ENCODE measurements around the gene CXCL11.
"Not testable (repeated sequence)": the region's sequence is repeated elsewhere in the genome, so short reads cannot be mapped to it uniquely, and the experiment has no call there.

Gene CXCL11

DNA sequence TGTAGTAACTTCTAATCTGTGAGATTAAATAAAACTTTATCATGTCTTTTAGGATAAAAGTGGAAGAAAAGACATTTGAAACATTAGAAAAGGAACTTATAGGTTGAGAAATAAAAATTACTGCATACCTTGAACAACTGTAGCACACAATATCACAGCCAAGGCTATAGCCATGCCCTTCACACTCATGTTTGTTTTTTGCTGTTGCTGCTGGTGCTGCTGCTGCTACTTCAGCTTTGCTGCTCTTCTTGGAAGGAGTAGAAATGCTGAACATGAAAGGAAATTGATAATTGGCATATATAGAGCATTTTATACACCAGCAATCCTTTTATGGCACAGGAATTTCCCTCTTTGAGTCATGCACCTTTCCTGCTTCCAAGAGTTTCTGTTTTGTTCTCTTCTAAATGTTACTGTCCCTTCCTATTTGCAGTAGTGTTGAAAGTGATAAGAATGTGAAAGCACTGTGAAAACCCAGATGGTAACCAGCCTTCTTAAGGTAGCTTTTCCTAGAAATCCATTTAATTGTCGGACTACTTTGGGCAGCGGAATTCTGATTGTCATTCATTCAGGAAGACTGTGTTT lies at the start of gene CXCL11:
Gene CXCL11, minus strand, starts transcription at position 272 of the 582 bp plus-strand sequence. Its CDS starts 83 bp downstream, at position 189.
- no peak for DNase-seq

DNA sequence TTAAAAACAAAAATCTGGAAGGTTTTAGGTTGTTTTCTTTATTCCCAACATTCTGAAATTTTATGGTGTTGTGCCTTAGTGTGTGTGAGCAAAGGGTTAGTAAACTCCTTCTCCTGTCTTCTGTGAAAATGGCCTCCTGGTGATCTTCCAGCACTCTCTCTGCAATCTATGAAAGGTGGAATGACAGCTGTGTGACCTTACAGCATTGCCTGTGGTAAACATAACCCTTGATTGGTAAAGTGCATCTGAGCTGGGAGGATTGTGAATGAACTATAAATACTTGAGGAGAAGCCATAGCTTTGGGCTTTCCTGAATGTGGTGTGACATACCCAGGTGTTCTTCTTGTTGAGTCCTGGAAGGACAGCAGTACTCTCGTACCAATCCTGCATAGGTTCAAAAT lies 48.7 kb upstream of the CXCL11 start:
- DNase-seq: no peak

DNA sequence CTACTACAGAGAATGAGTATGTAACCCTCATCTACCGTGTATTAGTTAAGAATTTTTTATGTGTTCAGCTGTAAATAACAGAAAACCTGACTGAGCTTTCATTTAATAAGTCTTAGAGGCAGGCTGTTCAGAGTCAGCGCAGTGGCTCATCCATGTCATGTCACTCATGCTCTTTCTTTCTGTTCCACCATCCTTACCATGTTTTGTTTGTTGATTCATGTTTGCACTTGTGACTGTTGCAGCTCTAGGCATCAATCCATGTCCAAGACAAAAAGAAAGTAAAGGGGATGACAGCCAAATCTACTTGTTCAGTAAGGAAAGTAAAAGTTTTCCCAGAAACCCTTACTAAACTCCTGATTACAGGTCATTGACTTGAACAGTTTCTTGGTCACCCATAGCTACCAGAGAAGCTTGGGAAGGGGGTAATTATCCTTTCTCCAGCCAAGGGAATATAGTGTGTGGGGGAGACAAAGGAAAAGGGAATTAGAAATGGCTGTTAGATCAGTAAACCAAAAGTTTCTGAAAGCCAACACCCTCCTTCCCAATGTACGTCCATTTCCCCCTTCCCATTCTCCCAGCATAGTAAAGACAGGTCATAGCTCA lies 47.6 kb upstream of the CXCL11 start:
- no peak for DNase-seq

DNA sequence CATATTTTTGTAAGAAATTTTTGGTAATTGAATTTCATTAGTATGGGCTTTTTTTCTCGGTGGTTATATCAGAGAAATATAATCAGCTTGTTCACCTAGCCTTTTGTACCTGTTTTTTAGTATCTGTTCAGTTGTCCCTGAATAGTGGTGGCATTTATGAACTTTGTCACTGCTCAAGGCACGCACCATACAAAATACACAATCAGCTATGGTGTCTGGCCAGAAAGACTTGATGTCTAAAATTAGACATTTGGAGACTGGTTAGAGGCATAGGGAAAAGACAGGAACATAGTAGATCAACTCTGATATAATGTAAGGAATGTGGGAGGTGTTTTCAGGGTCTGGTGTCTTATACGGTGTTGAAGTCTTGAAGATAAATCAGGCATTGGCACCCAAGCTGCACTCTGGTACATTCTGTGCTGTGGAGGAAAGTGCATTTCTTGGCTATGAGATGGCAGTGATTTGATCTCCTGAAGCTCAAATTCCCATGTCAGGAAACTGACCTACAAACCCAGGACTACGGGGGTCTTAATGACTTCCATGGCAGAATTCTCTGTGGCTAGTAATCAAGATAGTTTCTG lies 42.3 kb upstream of the CXCL11 start:
- no peak for DNase-seq

DNA sequence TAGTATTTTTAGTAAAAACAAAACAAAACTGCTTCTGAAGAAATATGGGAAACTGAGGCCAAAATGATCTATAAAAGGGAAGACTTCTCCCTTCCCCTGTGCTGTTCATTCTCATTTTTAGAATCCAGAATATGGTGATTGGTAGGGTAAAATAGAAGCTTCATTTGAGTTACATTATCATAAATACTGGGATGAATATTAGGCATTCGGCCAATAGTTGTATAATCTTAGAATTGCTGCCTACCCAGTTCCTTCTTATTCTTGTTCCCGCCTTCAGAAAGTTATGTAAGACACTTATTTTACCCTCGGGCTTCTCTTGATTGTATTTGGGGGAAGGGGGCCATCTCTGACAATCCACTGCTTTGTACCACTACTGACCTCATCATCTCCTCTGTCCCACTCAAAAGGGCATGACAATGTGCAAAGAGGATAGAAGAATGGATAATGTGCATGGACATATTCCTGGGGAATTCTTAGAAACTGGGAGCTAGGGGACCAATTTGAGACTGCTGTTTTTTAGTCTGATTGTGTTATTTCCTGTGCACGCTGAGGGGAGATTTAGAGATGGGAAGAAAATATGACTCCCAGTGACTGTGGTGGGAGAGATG lies 39.2 kb upstream of the CXCL11 start:
- DNase-seq: no peak

DNA sequence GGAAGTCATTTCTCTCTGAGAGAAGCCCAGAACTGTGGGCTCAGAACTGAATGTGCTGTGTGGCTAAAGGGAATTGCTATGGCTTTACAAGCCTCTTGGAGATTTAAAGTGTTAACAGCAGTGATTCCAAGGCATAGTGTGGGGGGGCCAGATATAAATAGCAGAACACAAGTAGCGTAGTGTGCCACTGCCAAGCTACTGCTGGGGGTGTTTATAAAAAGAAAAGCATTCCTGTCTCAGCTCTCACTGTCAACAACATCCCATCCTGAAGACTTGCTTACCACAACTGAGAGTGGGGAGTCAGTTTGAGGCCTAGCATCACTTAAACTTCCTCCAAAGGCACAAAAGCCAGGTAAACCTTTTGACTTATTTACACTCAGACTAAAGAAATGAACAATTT lies 38.6 kb upstream of the CXCL11 start, which contains the start of gene ART3:
Gene ART3, plus strand, starts transcription at position 242 of the 400 bp plus-strand sequence. CDS start 1,181 bp downstream, outside the sequence.
- DNase-seq: no peak

DNA sequence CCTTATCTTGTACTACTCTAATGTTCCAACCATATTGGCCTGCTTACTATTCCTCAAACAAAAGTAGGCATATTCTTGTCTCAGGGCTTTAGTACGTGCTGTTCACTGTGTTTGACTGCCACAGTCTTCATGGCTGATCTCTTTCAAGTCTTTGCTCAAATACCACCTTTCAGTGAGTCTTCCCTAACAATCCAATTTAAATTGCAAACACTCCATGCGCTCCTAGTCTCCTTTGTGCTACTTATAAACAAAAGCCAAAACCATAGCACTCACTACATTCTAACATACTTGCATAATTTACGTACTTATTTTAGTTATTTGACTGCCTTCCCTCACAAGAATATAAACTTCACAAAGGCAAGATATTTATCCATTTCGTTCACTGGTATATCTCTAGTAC lies 36.9 kb upstream of the CXCL11 start:
- no peak for DNase-seq

DNA sequence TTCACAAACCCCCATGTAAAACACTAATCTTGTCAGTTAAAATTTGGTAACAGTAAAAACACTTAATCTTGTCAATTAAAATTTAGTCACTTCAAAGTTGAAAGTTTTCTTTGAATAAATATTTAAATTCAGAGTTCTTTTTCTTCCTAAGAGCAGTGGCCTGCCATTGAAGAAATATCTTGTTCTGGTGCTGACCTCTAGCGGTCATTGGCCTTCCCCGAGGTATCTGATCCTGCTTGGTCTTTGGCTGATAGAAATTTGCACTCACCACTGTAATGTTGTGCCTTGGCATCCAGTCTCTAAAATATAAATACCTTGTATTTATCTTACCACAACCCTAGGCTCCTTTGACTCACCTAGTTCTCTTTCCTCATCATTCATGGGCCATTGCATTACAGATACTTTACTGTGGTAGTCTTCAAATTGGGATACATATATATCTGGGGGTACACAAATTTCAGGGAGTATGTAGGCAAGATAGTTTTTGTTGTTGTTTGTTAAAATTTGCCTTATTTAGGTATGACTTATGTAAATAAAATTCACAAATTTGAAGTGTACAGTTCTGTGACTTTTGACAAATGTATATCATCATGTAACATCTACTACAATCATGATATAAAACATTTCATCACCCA lies 31.9 kb upstream of the CXCL11 start:
- peak; percentile 37 for DNase-seq

DNA sequence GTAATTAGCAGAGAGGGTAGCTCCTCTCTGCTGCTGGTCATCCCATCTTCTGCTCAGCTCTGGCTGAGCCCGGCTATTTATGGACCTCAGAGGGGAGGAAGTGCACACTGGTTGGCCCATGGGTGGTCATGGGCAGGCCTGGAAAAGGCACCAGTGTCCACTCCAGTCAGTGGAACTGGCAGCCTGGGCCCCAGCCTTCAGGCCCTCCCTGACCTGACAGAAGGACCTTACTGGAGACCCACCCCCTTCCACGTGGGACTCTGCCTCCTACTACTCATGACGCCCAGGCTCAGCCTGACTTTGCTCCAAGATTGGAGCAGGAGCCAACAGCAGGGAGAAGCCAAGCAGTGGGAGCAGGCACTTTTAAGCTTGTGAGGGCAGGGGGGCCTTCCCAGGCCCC lies 30.7 kb upstream of the CXCL11 start:
- DNase-seq: no peak

DNA sequence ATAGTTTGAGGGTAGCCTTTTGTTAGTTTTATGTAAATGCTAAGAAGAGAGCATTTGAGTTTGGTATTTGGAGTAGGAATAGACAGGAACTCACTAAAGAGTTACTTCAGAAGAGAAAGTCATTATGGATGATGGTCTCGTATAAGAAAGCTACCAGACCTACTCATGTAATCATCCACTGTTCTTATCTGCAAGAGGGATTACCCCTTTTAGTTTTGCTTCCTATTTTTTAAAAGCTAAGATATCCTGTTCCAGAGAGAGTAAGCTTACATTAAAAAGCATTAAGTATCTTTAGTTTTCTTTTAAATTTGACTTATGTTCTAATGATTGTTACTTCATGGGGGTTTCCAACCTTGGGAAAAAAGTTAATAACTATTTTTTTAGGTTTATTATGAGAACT lies 26.1 kb upstream of the CXCL11 start:
- no peak for DNase-seq

DNA sequence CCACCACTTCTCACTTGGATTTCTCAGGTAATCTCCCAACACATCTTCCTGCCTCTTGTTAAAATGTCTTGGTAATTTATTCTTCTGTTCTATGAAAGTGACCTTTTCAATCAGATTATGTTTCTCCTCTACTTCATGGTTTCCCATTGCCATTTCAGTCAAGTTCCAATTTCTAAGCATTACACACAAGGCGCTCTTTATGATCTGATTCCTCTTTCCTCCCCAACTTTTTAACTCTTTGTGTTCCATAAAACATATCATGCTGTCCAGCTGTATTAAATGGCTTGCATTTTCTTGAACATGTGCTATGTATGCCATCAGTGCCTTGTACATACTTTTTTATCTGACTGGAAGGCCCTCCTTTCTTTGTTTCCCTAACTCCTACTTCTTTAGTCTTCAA lies 25.6 kb upstream of the CXCL11 start:
- no peak for DNase-seq

DNA sequence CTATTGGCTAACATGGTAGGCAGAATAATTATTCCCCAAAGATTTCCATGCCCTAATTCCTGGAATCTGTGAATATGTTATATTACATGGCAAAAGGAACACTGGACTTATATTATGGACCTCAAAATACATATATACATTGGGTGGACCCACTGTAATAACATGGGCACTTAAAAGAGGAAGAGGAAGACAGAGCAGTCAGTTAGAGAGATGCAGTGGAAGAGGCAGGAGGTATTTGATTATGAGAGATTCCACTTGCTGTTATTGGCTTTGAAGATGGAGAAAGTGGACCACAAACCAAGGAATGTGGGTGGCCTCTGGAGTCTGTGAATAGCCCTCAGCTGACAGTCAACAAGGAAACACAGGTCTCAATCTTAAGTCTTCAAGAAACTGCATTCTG lies 24.6 kb upstream of the CXCL11 start:
- no peak for DNase-seq

DNA sequence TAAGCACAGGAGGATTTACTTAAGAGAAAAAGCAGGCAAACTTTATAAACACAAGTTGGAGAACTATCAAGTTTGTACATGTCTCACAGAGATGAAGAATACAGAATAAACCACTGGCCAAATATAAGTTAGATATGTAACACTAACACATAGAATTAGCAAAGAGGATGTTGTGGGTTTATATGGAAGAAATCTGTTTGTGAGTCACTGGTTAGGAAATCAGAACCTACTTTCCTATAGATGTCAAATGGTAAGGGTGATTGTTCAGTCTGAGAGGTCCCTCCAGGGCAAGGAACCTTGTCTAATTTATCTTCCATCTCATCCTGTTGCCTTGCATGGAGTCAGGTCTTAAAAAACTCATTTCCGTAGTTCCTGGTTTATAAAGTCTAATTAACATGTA lies 23.9 kb upstream of the CXCL11 start:
- no peak for DNase-seq

DNA sequence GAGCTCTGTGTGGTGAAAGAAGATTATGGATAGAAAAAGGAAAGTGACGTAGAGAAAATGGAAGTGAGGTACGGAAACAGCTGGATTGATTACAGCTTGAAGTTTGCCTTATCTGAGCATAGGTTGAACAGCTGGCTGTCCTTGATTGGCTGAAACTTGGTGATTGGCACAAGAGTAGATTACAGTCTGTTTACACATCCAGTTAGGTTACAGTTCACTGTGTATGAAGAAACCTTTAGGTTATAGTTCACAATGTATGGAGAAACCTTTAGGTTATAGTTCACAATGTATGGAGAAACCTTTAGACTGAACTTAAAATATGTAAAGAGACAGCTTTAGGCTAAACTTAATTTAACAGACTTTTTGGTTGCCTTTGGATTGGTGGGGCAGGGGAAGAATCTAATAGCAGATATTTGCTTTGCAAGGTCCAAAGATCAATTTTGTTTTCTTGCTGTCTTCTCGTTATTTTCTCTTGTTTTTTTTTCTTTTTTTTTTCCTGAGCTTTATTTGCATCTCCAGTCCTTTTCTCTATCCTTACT lies 23.1 kb upstream of the CXCL11 start:
- DNase-seq: no peak

DNA sequence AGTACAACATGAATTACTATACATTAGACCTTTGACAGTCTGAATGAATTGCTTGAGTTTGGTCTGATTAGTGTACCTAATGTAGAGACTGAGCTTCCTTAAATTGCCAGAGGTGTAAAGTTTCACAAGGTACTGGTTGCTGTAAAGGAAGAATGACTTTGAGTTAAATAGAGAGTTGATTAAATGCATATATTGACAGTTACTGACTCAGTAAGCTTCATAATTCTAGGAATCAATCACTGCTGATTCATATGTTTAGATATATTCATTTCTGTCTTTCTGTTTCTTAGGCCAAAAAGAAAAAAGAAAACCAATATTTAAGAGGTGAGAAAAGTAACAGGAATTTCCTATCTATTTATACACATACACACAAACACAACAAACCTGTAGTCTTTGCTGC lies 22.4 kb upstream of the CXCL11 start:
- DNase-seq: no peak

DNA sequence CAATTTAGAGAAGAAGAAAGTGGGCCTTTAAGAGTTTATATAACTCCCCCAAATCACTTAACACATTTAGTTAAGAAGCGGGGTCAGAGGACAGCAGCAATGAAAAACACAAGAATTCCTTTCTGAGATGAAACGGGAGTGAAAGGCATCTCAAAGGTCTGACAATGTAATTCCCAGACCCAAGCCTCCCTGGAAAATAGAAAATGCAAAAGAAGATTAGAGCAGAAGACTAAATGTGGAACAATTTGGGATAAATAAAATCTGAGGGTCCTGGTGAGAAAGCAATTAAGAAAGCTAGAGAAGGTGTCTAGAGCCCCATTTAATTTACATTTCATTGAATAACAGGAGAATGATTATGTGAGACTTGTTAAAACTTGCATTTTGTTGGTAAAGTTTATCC lies 19.6 kb upstream of the CXCL11 start:
- no peak for DNase-seq

DNA sequence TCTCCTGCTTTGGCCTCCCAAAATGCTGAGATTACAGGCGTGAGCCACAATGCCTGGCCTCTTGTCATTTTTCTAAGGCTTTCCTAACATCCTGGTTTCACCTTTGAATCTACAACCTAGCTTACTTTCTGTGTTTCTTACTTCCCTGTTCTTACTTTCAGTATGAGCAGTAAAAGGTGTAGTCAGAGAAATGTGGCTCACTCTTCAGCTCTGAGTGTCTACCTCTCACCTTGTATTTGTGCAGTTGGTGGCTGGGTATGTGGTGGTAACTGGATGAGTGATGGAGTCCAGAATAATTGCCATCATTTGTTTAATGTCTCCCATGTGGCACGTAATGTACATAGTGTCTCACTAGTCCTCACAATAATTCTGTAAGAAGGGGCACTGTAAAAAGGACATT lies 19.1 kb upstream of the CXCL11 start:
- DNase-seq: no peak

DNA sequence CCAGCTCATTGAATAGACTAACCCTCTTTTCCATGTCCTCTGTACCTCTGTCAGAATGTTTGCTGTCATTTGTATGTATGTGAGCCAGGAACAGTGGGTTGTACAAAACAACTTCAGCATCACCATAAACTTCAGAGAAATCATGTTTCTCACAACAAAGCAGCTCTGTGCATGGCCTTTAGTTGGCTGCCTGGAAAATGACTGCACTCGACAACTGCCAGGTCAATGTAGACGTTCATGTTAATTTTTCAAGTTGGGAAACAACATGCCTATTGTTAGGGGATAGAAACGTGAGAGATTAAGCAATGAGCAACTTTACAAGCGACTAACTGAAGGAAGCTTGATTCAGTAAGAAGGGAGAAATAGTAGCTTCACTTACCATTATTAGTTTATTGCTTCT lies 17.9 kb upstream of the CXCL11 start:
- DNase-seq: no peak

DNA sequence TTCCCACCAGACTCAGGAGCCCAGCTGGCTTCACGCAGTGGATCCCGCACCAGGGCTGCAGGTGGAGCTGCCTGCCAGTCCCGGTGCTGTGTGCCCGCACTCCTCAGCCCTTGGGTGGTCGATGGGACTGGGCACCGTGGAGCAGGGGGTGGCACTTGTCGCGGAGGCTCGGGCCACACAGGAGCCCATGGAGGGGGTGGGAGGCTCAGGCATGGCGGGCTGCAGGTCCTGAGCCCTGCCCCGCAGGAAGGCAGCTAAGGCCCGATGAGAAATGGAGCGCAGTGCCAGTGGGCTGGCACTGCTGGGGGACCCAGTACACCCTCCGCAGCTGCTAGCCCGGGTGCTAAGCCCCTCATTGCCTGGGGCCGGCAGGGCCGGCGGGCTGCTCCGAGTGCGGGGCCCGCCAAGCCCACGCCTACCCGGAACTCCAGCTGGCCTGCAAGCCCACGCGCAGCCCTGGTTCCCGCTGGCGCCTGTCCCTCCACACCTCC lies 14.7 kb upstream of the CXCL11 start:
- DNase-seq: not testable (repeated sequence)

DNA sequence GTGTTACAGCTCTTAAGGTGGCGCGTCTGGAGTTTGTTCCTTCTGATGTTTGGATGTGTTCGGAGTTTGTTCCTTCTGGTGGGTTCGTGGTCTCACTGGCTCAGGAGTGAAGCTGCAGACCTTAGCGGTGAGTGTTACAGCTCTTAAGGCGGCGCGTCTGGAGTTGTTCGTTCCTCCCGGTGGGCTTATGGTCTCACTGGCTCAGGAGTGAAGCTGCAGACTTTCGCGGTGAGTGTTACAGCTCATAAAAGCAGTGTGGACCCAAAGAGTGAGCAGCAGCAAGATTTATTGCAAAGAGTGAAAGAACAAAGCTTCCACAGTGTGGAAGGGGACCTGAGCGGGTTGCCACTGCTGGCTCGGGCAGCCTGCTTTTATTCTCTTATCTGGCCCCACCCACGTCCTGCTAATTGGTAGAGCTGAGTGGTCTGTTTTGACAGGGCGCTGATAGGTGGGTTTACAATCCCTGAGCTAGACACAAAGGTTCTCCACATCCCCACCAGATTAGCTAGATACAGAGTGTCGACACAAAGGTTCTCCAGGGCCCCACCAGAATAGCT lies 14.1 kb upstream of the CXCL11 start:
- DNase-seq: not testable (repeated sequence)

DNA sequence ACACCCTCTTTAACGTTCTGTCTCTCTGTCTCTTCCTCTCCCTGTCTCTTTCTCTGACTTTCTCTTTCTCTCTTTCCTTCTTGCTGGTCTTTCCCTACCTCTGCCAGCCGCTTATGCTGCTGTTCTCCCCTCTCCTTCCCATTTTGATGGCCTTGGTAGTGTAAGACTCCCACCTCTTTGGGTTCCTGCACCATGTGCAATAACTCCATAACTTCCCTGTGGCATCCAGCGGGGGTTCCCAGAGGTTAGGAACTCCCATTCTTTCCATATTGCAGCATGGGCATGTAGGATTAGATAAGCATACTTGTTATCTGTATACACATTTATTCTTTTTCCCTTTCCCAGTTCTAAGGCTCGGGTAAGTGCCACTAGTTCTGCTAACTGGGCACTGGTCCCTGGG lies 8.8 kb upstream of the CXCL11 start:
- not testable (repeated sequence) for DNase-seq

DNA sequence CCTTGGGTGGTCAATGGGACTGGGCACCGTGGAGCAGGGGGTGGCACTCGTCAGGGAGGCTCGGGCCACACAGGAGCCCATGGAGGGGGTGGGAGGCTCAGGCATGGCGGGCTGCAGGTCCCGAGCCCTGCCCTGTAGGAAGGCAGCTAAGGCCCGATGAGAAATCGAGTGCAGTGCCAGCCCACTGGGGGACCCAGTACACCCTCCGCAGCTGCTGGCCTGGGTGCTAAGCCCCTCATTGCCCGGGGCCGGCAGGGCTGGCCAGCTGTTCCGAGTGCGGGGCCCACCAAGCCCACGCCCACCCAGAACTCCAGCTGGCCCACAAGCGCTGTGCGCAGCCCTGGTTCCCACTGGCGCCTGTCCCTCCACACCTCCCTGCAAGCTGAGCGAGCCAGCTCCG lies 7.4 kb upstream of the CXCL11 start:
- DNase-seq: not testable (repeated sequence)

Data from amniotic stem cell (primary cell).